Activated CD4-positive, alpha-beta memory T cell treated with anti-CD3 and anti-CD28 coated beads for 36 hours (primary cell): ENCODE data around the gene ISX. TPM values are rescaled to one million over a fixed set of nuclear protein-coding genes. Genes with fewer than 3 reads are reported as not detected.
"Not testable (repeated sequence)": the region's sequence is repeated elsewhere in the genome, so short reads cannot be mapped to it uniquely, and the experiment has no call there.

Experiments
- CTCF ChIA-PET: fragments of 350-600 bp; sonication (Branson Sonifier 250); formaldehyde crosslinking; loops from one replicate; lab custom pipeline; 2021; ENCODE audit warnings: antibody characterized with exemption, inconsistent platforms; lab: Charles Lee
- POLR2A ChIA-PET: fragments of 350-600 bp; sonication (Branson Sonifier 250); formaldehyde crosslinking; loops from one replicate; lab custom pipeline; 2021; ENCODE audit warnings: antibody characterized with exemption; lab: Charles Lee
- DNase-seq: peaks from one replicate; pipeline ENCODE4 v3.0.0-alpha.2; 2020
- H3K27ac Mint-ChIP-seq: one replicate; pipeline ENCODE4 v1.8.0; 2021; ENCODE audit warnings: mixed read lengths
- H3K27me3 Mint-ChIP-seq: one replicate; pipeline ENCODE4 v1.8.0; 2021; ENCODE audit warnings: mixed read lengths
- H3K36me3 Mint-ChIP-seq: one replicate; pipeline ENCODE4 v1.8.0; 2021; ENCODE audit warnings: mixed read lengths
- H3K4me1 Mint-ChIP-seq: one replicate; pipeline ENCODE4 v1.8.0; 2021; ENCODE audit warnings: low read depth, mixed read lengths
- H3K4me3 Mint-ChIP-seq: one replicate; pipeline ENCODE4 v1.8.0; 2021; ENCODE audit warnings: mild to moderate bottlenecking, mixed read lengths
- H3K9me3 Mint-ChIP-seq: one replicate; pipeline ENCODE4 v1.8.0; 2021; ENCODE audit warnings: mixed read lengths
- intact Hi-C: fragments of 100-400 bp; cut with micrococcal nuclease; formaldehyde crosslinking; loops from one replicate; pipeline ENCODE4 v1.15.1; 2023
- total RNA-seq, 2 experiments: library from RNA; stranded (reverse); gene quantifications; one replicate each; pipeline ENCODE4 v1.2.3, GENCODE V29; 2021

ISX gene
- total RNA-seq: not detected

- no peaks in the 10 kb centered on the region for H3K27me3 Mint-ChIP-seq
- H3K4me3 Mint-ChIP-seq: no peak within 1 kb of the TSS
- H3K9me3 Mint-ChIP-seq: no peaks in the 10 kb centered on the region
- CTCF ChIA-PET: no interaction called here
- POLR2A ChIA-PET: no interaction called here
- H3K27ac Mint-ChIP-seq: no peak within 1 kb of the TSS
- no peak for DNase-seq
- H3K4me1 Mint-ChIP-seq: no peaks in the 10 kb centered on the region
- H3K36me3 Mint-ChIP-seq: no peaks in the 10 kb centered on the region
- intact Hi-C loops: no loop called here
Observed at GRCh38 chr22:35065796-35066218, at the start of gene ISX. Gene ISX, plus strand, starts transcription at chr22:35066158. Its CDS starts 930 bp downstream, at chr22:35067088.

- CTCF ChIA-PET: no interaction called here
Observed at GRCh38 chr22:35016909-35017308, 49.0 kb upstream of the ISX start.

GRCh38 chr22:35018995-35019394, 47.0 kb upstream of the ISX start:
- DNase-seq: no peak
- Mint-ChIP-seq H3K27me3 (peaks cover 5% of the 10 kb centered on the region), H3K4me1 (no peaks in the 10 kb centered on the region), H3K27ac (no peak overlapping the region), H3K36me3 (no peaks in the 10 kb centered on the region), H3K4me3 (no peak overlapping the region), H3K9me3 (no peaks in the 10 kb centered on the region)
- POLR2A ChIA-PET: no interaction called here
- CTCF ChIA-PET: interaction anchor here (1.0 kb wide), 1 partner anchor 9 kb away, joined by 3 read pairs; no protein-coding TSS in a partner anchor
- intact Hi-C loops: no loop called here

More at GRCh38 chr22:35016909-35017308, 49.0 kb upstream of the ISX start:
- Mint-ChIP-seq H3K27ac (no peak overlapping the region), H3K4me1 (no peaks in the 10 kb centered on the region), H3K36me3 (no peaks in the 10 kb centered on the region), H3K4me3 (no peak overlapping the region), H3K27me3 (peaks cover 3% of the 10 kb centered on the region), H3K9me3 (no peaks in the 10 kb centered on the region)
- POLR2A ChIA-PET: no interaction called here
- intact Hi-C loops: no loop called here
- no peak for DNase-seq

GRCh38 chr22:35020517-35020916, 45.4 kb upstream of the ISX start:
- Mint-ChIP-seq H3K36me3 (no peaks in the 10 kb centered on the region), H3K4me1 (peaks cover 2% of the 10 kb centered on the region), H3K9me3 (no peaks in the 10 kb centered on the region), H3K4me3 (no peak overlapping the region), H3K27me3 (peaks cover 10% of the 10 kb centered on the region), H3K27ac (no peak overlapping the region)
- no peak for DNase-seq
- CTCF ChIA-PET: no interaction called here
- intact Hi-C loops: no loop called here
- POLR2A ChIA-PET: no interaction called here

GRCh38 chr22:35021161-35021560, 44.8 kb upstream of the ISX start:
- Mint-ChIP-seq H3K4me1 (peaks cover 2% of the 10 kb centered on the region), H3K27me3 (peaks cover 11% of the 10 kb centered on the region), H3K4me3 (no peak overlapping the region), H3K9me3 (peaks cover 2% of the 10 kb centered on the region), H3K27ac (no peak overlapping the region), H3K36me3 (no peaks in the 10 kb centered on the region)
- ChIA-PET POLR2A (no interaction called here), CTCF (no interaction called here)
- intact Hi-C loops: no loop called here
- no peak for DNase-seq

GRCh38 chr22:35022291-35022690, 43.7 kb upstream of the ISX start:
- no peak overlapping the region for H3K27ac Mint-ChIP-seq
- CTCF ChIA-PET: no interaction called here
- intact Hi-C loops: no loop called here
- peaks cover 2% of the 10 kb centered on the region for H3K4me1 Mint-ChIP-seq
- POLR2A ChIA-PET: no interaction called here
- H3K36me3 Mint-ChIP-seq: no peaks in the 10 kb centered on the region
- H3K9me3 Mint-ChIP-seq: peaks cover 6% of the 10 kb centered on the region
- H3K27me3 Mint-ChIP-seq: peaks cover 12% of the 10 kb centered on the region
- no peak for DNase-seq
- H3K4me3 Mint-ChIP-seq: no peak overlapping the region

- intact Hi-C loops: no loop called here
- peaks cover 2% of the 10 kb centered on the region for H3K4me1 Mint-ChIP-seq
- CTCF ChIA-PET: interaction anchor here (0.7 to 1.7 kb wide), 11 partner anchors 9 to 1503 kb away, joined by 3 to 6 read pairs (median 3); no protein-coding TSS in a partner anchor
- H3K27ac Mint-ChIP-seq: no peak overlapping the region
- peak; percentile 72 for DNase-seq
- peaks cover 6% of the 10 kb centered on the region for H3K9me3 Mint-ChIP-seq
- POLR2A ChIA-PET: no interaction called here
- H3K27me3 Mint-ChIP-seq: peaks cover 17% of the 10 kb centered on the region
- no peak overlapping the region for H3K4me3 Mint-ChIP-seq
- H3K36me3 Mint-ChIP-seq: no peaks in the 10 kb centered on the region
Observed at GRCh38 chr22:35023692-35024363, 42.1 kb upstream of the ISX start.

- H3K4me3 Mint-ChIP-seq: no peak overlapping the region
- no peak overlapping the region for H3K27ac Mint-ChIP-seq
- POLR2A ChIA-PET: no interaction called here
- H3K4me1 Mint-ChIP-seq: peaks cover 2% of the 10 kb centered on the region
- peaks cover 18% of the 10 kb centered on the region for H3K27me3 Mint-ChIP-seq
- peaks cover 6% of the 10 kb centered on the region for H3K9me3 Mint-ChIP-seq
- no peak for DNase-seq
- CTCF ChIA-PET: interaction anchor here (0.7 to 1.7 kb wide), 8 partner anchors 9 to 126 kb away, joined by 3 to 6 read pairs (median 4); no protein-coding TSS in a partner anchor
- intact Hi-C loops: no loop called here
- no peaks in the 10 kb centered on the region for H3K36me3 Mint-ChIP-seq
Observed at GRCh38 chr22:35024364-35024692, 41.6 kb upstream of the ISX start.

GRCh38 chr22:35030112-35030511, 35.8 kb upstream of the ISX start:
- H3K4me1 Mint-ChIP-seq, H3K36me3 Mint-ChIP-seq, CTCF ChIA-PET, intact Hi-C loops, DNase-seq, POLR2A ChIA-PET, H3K9me3 Mint-ChIP-seq, H3K4me3 Mint-ChIP-seq, H3K27ac Mint-ChIP-seq: not testable (repeated sequence)
- peaks cover 22% of the 10 kb centered on the region for H3K27me3 Mint-ChIP-seq

- DNase-seq: no peak
- no peak overlapping the region for H3K27ac Mint-ChIP-seq
- no peaks in the 10 kb centered on the region for H3K36me3 Mint-ChIP-seq
- no peaks in the 10 kb centered on the region for H3K4me1 Mint-ChIP-seq
- ChIA-PET CTCF (no interaction called here), POLR2A (no interaction called here)
- H3K27me3 Mint-ChIP-seq: peaks cover 18% of the 10 kb centered on the region
- H3K4me3 Mint-ChIP-seq: no peak overlapping the region
- intact Hi-C loops: no loop called here
- H3K9me3 Mint-ChIP-seq: no peaks in the 10 kb centered on the region
Observed at GRCh38 chr22:35032571-35032970, 33.4 kb upstream of the ISX start.

- CTCF ChIA-PET: no interaction called here
- POLR2A ChIA-PET: no interaction called here
- H3K36me3 Mint-ChIP-seq: no peaks in the 10 kb centered on the region
- H3K27ac Mint-ChIP-seq: no peak overlapping the region
- no peaks in the 10 kb centered on the region for H3K4me1 Mint-ChIP-seq
- no peak overlapping the region for H3K4me3 Mint-ChIP-seq
- H3K27me3 Mint-ChIP-seq: peaks cover 16% of the 10 kb centered on the region
- intact Hi-C loops: no loop called here
- DNase-seq: no peak
- H3K9me3 Mint-ChIP-seq: no peaks in the 10 kb centered on the region
Observed at GRCh38 chr22:35033635-35034296, 32.2 kb upstream of the ISX start.

- H3K9me3 Mint-ChIP-seq: no peaks in the 10 kb centered on the region
- no peak overlapping the region for H3K4me3 Mint-ChIP-seq
- DNase-seq: no peak
- no peak overlapping the region for H3K27ac Mint-ChIP-seq
- intact Hi-C loops: no loop called here
- H3K4me1 Mint-ChIP-seq: no peaks in the 10 kb centered on the region
- H3K36me3 Mint-ChIP-seq: no peaks in the 10 kb centered on the region
- ChIA-PET POLR2A (no interaction called here), CTCF (interaction anchor here (1.1 kb wide), 1 partner anchor 11 kb away, joined by 4 read pairs; no protein-coding TSS in a partner anchor)
- peaks cover 13% of the 10 kb centered on the region for H3K27me3 Mint-ChIP-seq
Observed at GRCh38 chr22:35034963-35035362, 31.0 kb upstream of the ISX start.

GRCh38 chr22:35037089-35037488, 28.9 kb upstream of the ISX start:
- no peak for DNase-seq
- Mint-ChIP-seq H3K27ac (no peak overlapping the region), H3K4me3 (no peak overlapping the region), H3K4me1 (no peaks in the 10 kb centered on the region), H3K27me3 (peaks cover 4% of the 10 kb centered on the region), H3K36me3 (no peaks in the 10 kb centered on the region), H3K9me3 (no peaks in the 10 kb centered on the region)
- intact Hi-C loops: no loop called here
- CTCF ChIA-PET: no interaction called here
- POLR2A ChIA-PET: no interaction called here
